Left ventricle myocardium inferior (tissue), 1 donor: ENCODE results near the gene TRAF3IP3. TPM values are rescaled to one million over a fixed set of nuclear protein-coding genes. Genes with fewer than 3 reads are reported as not detected.

Source experiments
- DNase-seq: peaks from one replicate; pipeline ENCODE4 v3.0.0-alpha.2; 2020
- H3K27ac ChIP-seq: fragments of 200-600 bp; replicated peaks from 2 replicates; pipeline ENCODE4 v1.8.0; 2021
- H3K27me3 ChIP-seq: fragments of 200-600 bp; 2 replicates; pipeline ENCODE4 v1.8.0; 2021; ENCODE audit warnings: low read depth
- H3K36me3 ChIP-seq: fragments of 200-600 bp; 2 replicates; pipeline ENCODE4 v1.8.0; 2021
- H3K4me1 ChIP-seq: fragments of 200-600 bp; 2 replicates; pipeline ENCODE4 v1.8.0; 2021
- H3K4me3 ChIP-seq: fragments of 200-600 bp; 2 replicates; pipeline ENCODE4 v1.8.0; 2021; ENCODE audit warnings: mild to moderate bottlenecking, moderate library complexity
- H3K9me3 ChIP-seq: fragments of 200-600 bp; replicated peaks from 2 replicates; pipeline ENCODE4 v1.8.0; 2021
- intact Hi-C: fragments of 100-400 bp; cut with micrococcal nuclease; formaldehyde crosslinking; loops from one replicate; pipeline ENCODE4 v1.11.0; 2022
- total RNA-seq: library from RNA; stranded (reverse); fragmentation: NEBNext Ultra II Directional; extraction: Animal tissue kit (Norgen Biotek cat#: 25700); gene quantifications from one replicate; pipeline ENCODE4 v1.2.1, GENCODE V29; 2021
- TF ChIP-seq, protein P1 (sequence below): fragments of 200-600 bp; IDR thresholded peaks from 2 replicates; pipeline ENCODE4 v1.8.0; 2021; ENCODE audit warnings: antibody characterized with exemption, mild to moderate bottlenecking, borderline replicate concordance
- donor health status: DM: no; HTN: yes; CAD: no; lungs with severe emphysema.

The TRAF3IP3 gene
- total RNA-seq, 1 donor from 2014 or later = 1.2 TPM

DNA sequence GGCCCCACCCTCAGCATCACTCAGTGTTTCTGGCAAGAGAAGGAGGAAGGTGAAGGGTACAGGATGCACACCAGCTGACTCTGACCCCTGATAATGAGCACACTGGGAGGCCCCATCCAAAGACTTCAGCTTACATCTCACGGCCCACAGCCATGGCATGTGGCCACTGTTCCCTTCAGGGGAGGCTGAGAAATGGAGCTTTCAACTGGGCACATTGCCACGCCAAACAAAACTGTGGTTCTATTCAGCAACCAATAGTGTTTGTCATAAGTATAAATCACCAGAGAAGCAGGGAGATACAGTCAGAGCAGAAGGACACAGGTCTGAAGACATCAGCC is 12.7 kb upstream of the TRAF3IP3 start:
- Histone ChIP-seq H3K27me3 (no peaks in the 10 kb centered on the region), H3K36me3 (no peaks in the 10 kb centered on the region), H3K9me3 (no peaks in the 10 kb centered on the region), H3K27ac (peak overlapping the region; percentile 90), H3K4me3 (no peak overlapping the region), H3K4me1 (peaks cover 52% of the 10 kb centered on the region)
- TF ChIP-seq, protein P1, sequence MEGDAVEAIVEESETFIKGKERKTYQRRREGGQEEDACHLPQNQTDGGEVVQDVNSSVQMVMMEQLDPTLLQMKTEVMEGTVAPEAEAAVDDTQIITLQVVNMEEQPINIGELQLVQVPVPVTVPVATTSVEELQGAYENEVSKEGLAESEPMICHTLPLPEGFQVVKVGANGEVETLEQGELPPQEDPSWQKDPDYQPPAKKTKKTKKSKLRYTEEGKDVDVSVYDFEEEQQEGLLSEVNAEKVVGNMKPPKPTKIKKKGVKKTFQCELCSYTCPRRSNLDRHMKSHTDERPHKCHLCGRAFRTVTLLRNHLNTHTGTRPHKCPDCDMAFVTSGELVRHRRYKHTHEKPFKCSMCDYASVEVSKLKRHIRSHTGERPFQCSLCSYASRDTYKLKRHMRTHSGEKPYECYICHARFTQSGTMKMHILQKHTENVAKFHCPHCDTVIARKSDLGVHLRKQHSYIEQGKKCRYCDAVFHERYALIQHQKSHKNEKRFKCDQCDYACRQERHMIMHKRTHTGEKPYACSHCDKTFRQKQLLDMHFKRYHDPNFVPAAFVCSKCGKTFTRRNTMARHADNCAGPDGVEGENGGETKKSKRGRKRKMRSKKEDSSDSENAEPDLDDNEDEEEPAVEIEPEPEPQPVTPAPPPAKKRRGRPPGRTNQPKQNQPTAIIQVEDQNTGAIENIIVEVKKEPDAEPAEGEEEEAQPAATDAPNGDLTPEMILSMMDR = no peak
- intact Hi-C loops = loop anchor here (10.0 kb wide), 2 partner anchors 48 to 168 kb away; no protein-coding TSS in a partner anchor
- DNase-seq = peak; percentile 42

DNA sequence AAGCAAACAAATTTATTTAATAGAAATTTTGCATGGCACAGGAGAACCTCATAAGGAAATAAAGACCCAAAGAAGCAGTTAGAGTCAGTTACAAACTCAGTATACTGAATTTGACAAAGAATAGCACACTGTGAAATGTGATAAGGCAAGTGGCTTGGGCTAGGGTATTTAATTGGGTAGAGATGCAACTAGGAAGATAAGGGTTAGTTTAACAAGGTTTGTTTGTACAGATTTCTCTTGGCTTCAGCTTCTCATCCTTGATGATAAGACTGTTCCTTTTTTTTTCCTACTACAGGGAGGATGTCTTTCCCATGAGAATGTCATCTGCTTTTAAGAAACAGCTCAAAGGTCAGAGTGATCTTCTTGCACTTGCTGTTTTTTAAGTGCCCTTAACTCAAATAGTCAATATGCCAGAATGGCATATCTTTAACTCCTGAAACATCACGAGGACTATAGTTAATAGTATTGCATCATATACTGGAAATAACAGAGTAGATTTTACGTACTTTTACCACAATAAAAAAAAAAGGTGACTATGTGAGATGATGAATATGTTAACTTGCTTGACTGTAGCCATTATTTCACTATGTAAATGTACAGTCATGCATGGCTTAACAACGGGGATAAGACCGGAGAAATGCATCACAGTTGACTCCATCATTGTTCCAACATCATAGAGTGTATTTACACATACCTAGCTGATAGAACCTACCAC is 9.2 kb upstream of the TRAF3IP3 start:
- Histone ChIP-seq H3K4me3 (no peak overlapping the region), H3K27ac (peak overlapping the region; percentile 90), H3K27me3 (no peaks in the 10 kb centered on the region), H3K9me3 (no peaks in the 10 kb centered on the region), H3K4me1 (peaks cover 46% of the 10 kb centered on the region), H3K36me3 (no peaks in the 10 kb centered on the region)
- intact Hi-C loops = loop anchor here (10.0 kb wide), 2 partner anchors 52 to 172 kb away; no protein-coding TSS in a partner anchor
- no peak for DNase-seq
- TF ChIP-seq, protein P1 = no peak

DNA sequence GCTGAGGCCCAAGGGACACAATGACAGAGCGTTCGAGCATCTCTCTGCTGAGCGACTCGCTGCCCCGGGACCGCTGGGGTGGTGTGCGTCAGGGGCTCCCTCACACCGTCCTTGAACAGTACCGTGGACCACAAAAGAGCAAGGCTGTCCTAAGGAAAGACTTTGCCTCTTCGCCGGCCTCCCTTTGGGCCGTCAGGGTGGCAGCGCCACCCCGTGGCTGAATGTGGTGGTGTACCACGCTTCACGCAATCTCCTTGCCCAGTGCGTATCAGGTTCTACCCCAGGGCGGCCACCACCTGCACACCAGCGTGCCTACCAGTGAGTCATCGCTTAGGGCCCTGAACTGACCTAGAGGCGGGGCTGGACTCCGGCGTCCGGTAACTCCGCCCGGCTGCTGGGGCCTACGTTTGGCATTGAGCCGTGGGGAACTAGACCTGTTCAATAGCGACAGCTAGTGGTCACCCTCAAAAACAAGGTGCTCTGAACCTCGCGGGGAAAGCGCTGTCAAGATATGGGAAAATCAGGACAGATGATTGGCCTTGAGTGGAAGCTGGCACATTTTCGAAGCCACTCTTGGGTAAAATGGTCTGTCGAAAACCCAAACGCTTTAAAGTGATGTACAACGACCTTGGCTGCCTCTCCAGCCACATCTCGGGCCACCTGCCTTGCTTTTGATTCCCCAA is 8.1 kb upstream of the TRAF3IP3 start:
- intact Hi-C loops = loop anchor here (10.0 kb wide), 2 partner anchors 53 to 173 kb away; no protein-coding TSS in a partner anchor
- peak overlapping the region; percentile 49 for H3K4me3 ChIP-seq
- peak overlapping the region; percentile 90 for H3K27ac ChIP-seq
- H3K36me3 ChIP-seq = no peaks in the 10 kb centered on the region
- no peaks in the 10 kb centered on the region for H3K9me3 ChIP-seq
- TF ChIP-seq, protein P1 = peak; percentile 87
- H3K27me3 ChIP-seq = no peaks in the 10 kb centered on the region
- peaks cover 35% of the 10 kb centered on the region for H3K4me1 ChIP-seq
- peak; percentile 87 for DNase-seq

DNA sequence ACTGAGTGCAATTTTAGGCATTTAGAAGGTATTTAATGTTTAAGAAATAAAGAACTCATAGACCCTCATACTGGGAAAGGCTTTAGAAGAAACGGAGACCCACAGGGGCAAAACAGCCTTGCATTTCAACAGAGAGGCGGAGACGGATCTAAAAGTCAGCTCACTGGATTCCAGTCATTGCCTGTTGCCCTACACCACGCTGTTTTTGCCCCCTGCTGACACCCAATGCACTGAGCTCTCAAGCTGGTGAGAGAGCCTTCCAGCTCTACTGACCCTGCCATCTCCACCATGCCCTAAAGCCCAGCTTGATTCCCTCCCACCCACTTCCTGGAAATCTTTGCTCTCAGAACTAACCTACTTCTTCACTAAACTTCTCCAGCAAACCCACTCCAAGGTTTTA is 7.2 kb upstream of the TRAF3IP3 start:
- H3K4me1 ChIP-seq = peaks cover 26% of the 10 kb centered on the region
- H3K9me3 ChIP-seq = no peaks in the 10 kb centered on the region
- H3K4me3 ChIP-seq = no peak overlapping the region
- H3K27ac ChIP-seq = no peak overlapping the region
- no peaks in the 10 kb centered on the region for H3K27me3 ChIP-seq
- no peaks in the 10 kb centered on the region for H3K36me3 ChIP-seq
- TF ChIP-seq, protein P1 = no peak
- DNase-seq = no peak
- intact Hi-C loops = loop anchor here (10.0 kb wide), 2 partner anchors 54 to 174 kb away; no protein-coding TSS in a partner anchor

DNA sequence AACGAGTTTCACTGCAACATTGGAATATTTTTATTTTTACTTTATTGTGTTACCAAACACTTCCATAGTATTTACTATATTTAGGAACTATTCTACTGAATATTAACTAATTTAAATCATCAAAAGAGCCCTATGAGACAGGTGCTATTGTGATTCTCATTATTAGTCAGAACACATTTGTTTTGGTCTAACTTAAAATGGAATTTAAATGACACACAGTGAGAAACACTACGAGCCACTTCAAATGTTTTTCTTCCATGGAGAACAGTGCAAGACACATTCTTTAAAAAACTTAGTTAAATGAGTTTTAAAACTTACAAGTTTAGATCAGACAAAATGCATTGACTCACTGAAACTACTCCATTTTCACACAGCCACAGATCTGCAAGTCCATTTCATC is 6.6 kb upstream of the TRAF3IP3 start:
- DNase-seq = no peak
- Histone ChIP-seq H3K36me3 (no peaks in the 10 kb centered on the region), H3K27me3 (no peaks in the 10 kb centered on the region), H3K4me3 (no peak overlapping the region), H3K4me1 (peaks cover 20% of the 10 kb centered on the region), H3K9me3 (no peaks in the 10 kb centered on the region), H3K27ac (no peak overlapping the region)
- intact Hi-C loops = loop anchor here (10.0 kb wide), 2 partner anchors 54 to 174 kb away; no protein-coding TSS in a partner anchor
- TF ChIP-seq, protein P1 = no peak
